Midbrain (tissue), 1 donor: Measurements from ENCODE around the gene ACAA2.

Experiments used
- DNase-seq: peaks from one replicate; lab custom pipeline; 2025; lab: John Stamatoyannopoulos, UW

Gene ACAA2

DNA sequence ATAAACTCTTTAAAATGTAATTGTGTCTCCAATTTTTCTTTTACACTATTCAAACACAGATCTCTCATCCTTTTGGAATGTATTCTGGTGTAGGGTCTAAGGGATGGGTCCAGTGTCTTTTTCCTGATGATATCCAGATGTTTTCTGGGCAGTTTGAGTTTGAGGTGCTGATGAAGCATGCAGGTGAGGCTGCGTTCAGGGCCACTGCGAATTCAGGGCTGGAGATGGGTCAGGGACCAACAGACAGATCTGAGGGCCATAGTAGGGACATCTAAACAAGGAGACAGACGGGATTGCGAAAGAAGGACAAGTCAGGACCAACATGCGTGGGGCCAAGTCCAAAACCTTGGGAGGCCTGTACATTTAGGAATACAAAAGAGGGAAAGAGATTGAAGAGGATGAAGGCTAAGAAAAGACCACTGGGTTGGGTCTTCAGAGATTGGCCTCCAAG is 70.2 kb downstream of the ACAA2 start:
- DNase-seq = no peak

DNA sequence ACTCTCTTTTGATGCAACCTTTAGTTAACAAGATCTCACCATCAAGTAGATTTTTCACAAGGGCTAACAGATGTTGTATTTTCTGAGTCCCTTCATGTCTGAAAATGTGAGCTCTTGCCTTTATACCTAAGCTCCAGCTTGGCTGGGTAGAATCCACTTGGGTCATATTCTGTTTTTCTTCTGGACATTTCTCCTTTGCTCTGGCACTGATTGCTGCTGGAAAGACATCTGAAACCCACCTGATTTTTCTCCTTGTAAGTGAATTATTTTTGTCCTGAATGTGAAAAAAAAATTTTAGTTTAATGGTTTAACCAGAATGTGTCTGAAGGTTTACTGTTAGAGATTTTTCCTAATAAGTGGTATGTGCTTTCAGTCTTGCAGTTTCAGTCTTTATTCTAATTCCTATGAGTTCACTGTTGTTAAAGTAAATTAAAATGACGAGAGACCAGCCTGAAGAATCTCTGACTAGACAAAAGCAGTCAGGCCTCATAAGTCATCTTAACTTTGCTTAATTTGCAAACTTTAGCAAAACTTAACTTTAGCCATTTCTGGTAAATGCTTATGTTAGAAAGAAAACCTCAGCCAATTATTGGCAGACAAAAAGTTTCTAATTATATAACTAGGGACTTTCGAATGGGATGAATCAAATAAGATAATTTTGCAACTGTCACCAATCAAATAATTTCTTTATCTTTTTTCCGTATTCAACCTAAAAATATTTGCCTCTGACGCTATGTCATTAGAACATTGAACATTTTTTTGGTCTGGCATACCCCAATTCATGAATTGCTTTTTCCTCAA is 70.8 kb downstream of the ACAA2 start:
- no peak for DNase-seq

DNA sequence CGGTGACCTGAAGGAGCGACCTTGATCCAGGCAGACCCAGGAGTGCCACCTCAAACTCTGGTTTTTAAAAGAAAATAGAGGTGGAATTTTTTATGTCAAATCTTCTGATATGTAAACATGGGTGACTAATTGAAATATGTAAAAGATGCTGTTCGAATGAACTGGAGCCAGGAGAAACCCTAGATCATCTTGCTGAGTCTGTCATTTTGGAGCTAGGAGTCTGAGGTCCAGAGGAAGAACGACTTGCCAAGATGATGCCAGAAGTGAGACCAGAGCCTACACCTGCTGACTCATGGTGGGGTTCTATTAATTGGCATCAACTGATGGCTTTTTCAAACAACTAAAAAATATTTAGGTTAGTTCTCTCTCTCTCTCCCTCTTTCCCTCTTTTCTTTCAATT is 74.1 kb downstream of the ACAA2 start:
- no peak for DNase-seq

DNA sequence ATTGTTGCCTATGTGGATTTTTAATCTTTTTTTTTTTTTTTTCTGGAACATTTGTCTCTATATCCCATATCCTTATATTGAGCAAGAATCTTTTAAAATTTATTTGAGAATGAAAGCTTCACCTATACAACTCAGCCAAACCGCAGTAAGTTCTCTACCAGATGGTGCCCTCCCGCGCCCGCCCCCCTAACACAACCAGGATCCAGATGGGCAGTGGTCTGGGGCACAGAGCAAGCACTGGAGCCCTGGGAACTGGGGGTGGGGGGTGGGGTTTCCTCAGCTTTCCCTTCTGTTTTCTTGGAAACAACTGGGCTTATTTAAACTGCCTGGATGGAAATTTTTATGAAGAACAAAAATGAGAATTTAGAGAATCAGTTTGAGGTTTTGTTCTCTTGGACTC is 74.6 kb downstream of the ACAA2 start:
- no peak for DNase-seq

DNA sequence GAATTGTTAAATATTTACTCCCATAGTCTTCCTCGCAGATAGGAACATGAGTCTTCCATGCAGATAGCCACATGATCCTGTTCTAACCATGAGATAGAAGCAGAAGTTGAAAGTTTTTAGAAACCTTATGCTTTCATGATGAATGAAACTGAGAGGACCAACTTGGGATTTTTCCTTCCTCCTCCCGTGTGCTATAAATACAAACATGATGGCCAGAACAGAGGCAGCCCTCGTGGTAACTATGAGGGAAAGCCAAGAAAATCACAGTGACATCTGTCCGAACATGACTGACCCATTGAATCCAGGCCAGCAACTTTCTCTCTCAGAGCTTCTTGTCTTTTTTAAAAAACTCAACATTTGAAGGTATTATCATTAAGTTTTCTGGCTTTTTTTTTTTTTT is 78.5 kb downstream of the ACAA2 start:
- DNase-seq = peak; percentile 9

DNA sequence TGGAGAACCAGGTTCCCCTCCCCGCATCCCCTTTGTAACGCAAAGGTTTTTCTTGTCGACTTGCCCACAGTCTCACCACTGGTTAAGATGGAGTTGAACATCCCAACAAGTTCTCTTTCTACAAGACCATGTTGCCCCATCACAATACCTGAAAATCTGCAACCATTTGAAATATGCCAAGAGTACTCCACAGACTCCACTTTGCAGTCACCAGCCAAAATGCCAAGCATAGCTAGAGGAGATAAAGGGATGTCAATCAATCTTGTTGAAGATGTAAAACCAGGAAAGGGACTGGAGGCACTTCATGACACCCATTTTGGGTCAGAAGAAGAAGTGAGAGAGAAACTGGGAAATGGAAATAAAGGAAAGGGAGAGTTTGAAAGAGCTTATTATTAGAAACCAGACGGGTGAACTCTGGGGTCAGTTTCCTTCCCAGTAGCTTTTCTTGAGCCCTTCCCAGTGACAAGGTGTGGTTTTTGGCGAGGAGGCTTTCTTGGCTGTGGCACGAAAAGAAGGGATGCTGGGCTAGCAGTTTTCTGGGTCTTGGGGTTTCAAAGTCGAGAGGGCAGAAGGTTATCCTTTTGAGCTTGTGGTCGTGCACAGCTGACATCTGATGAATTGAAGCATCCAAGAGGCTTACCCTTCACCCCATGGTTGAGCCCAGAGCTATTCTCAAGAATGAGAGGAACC is 79.3 kb downstream of the ACAA2 start:
- no peak for DNase-seq

DNA sequence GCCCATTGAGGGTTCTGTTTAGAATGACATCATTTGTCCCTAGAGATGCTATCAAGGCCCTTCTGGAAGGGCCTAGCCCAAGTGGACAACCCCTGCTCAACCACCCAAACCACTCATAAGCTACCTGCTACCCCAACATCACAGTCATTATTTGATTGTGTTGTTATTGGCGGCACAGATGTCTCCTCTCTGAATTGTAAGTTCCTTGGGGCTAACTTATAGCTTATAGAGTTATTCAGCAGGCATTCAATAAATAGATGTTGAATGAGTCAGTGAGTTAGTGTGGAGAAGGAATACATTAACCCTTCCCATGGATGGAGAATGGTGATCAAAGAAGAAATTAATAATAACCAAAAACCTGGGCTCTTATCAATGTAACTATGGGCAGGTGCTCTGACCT is 80.0 kb downstream of the ACAA2 start:
- DNase-seq = no peak
